Left lung (tissue), 10 donors: ENCODE data around the gene HECA. TPM values are rescaled to one million over a fixed set of nuclear protein-coding genes. Genes with fewer than 3 reads are reported as not detected.

ENCODE experiments used
- ATAC-seq: fragments of 200-7000 bp; cut with Tn5 transposase; one replicate; pipeline ENCODE4 v1.9.1; 2020; ENCODE audit warnings: moderate library complexity
- DNase-seq, 4 donors: peaks; one replicate each; pipeline ENCODE4 v3.0.0-alpha.2; 2013 to 2020
- H3K27ac ChIP-seq, 2 donors: fragments of 200-600 bp; sonication (generic) in 1 of 2; one replicate each; pipeline versions ENCODE4 v1.5.0 to v1.8.0; 2020 to 2021
- H3K27me3 ChIP-seq, 2 donors: fragments of 200-600 bp; sonication (generic) in 1 of 2; one replicate each; pipeline versions ENCODE4 v1.5.0 to v1.8.0; 2020 to 2021
- H3K36me3 ChIP-seq, 2 donors: fragments of 200-600 bp; sonication (generic) in 1 of 2; one replicate each; pipeline versions ENCODE4 v1.5.0 to v1.8.0; 2020 to 2021
- H3K4me1 ChIP-seq, 2 donors: fragments of 200-600 bp; one replicate each; pipeline ENCODE4 v1.8.0; 2021
- H3K4me3 ChIP-seq, 2 donors: fragments of 200-600 bp; sonication (generic) in 1 of 2; one replicate each; pipeline versions ENCODE4 v1.5.0 to v1.8.0; 2020 to 2021; ENCODE audit warnings: mild to moderate bottlenecking in 1 of 2
- H3K9me3 ChIP-seq, 2 donors: fragments of 200-600 bp; sonication (generic) in 1 of 2; one replicate each; pipeline versions ENCODE4 v1.5.0 to v1.8.0; 2020 to 2021
- intact Hi-C, 2 donors: fragments of 100-400 bp; cut with DNase I; formaldehyde crosslinking; loops; one replicate each; pipeline versions ENCODE4 v1.11.2 to v1.14.2; 2022
- polyA plus RNA-seq, 6 donors: library from polyadenylated mRNA; unstranded; fragments of 120-200 nt; gene quantifications; one replicate each; pipeline ENCODE4 v1.2.1, GENCODE V29; 2013; ENCODE audit not compliant: insufficient read length in 6 of 6
- total RNA-seq, 2 donors: library from RNA; stranded (reverse); fragmentation: NEBNext Ultra II Directional; extraction: Animal tissue kit (Norgen Biotek cat#: 25700); gene quantifications; one replicate each; pipeline ENCODE4 v1.2.1, GENCODE V29; 2021
- TF ChIP-seq, protein P1 (sequence below), 2 donors: fragments of 200-600 bp; sonication (generic) in 1 of 2; IDR thresholded peaks; one replicate each; pipeline versions ENCODE4 v1.5.0 to v1.8.0; 2021; ENCODE audit warnings: antibody characterized with exemption in 2 of 2
- donor health status: DM: no; HTN: yes; CAD: no.
- donor health status: DM: no; HTN: no; CAD: no.

Gene HECA
- total and polyA plus RNA-seq, 8 donors = 17.0 to 40.9 (median 19.0) TPM

GRCh38 chr6:139184459-139184858 lies 49.6 kb downstream of the HECA start:
- Histone ChIP-seq H3K9me3 (no peaks in the 10 kb centered on the region), H3K27ac (no peak overlapping the region), H3K27me3 (no peaks in the 10 kb centered on the region), H3K36me3 (peaks cover 0 to 21% of the 10 kb centered on the region in 2 donors), H3K4me1 (no peaks in the 10 kb centered on the region), H3K4me3 (no peak overlapping the region)
- DNase-seq (no peak), ATAC-seq (no peak)
- TF ChIP-seq, protein P1, sequence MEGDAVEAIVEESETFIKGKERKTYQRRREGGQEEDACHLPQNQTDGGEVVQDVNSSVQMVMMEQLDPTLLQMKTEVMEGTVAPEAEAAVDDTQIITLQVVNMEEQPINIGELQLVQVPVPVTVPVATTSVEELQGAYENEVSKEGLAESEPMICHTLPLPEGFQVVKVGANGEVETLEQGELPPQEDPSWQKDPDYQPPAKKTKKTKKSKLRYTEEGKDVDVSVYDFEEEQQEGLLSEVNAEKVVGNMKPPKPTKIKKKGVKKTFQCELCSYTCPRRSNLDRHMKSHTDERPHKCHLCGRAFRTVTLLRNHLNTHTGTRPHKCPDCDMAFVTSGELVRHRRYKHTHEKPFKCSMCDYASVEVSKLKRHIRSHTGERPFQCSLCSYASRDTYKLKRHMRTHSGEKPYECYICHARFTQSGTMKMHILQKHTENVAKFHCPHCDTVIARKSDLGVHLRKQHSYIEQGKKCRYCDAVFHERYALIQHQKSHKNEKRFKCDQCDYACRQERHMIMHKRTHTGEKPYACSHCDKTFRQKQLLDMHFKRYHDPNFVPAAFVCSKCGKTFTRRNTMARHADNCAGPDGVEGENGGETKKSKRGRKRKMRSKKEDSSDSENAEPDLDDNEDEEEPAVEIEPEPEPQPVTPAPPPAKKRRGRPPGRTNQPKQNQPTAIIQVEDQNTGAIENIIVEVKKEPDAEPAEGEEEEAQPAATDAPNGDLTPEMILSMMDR (IDR thresholded peaks at IDR 0.05) = no peak
- intact Hi-C loops = no loop called here

DNA sequence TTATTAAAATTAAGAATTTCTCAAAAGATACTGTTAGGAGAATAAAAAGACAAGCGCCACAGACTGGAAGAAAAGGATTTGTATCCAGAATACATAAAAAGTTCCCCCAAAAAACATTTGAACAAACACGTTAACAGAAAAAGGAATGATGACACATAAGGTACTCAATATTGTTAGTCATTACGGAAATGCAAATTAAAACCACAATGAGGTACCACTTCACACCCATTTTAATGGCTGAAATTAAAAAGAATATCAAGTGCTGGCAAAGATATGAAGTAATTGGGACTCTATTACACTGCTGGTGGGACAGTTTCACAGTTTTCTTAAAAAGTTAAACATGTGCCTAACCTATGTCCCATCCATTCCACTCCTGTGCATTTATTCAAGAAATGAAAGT lies 51.4 kb downstream of the HECA start:
- Histone ChIP-seq H3K9me3 (no peaks in the 10 kb centered on the region), H3K27ac (no peak overlapping the region), H3K4me3 (no peak overlapping the region), H3K36me3 (peaks cover 0 to 9% of the 10 kb centered on the region in 2 donors), H3K27me3 (no peaks in the 10 kb centered on the region), H3K4me1 (no peaks in the 10 kb centered on the region)
- no peak for ATAC-seq
- intact Hi-C loops = no loop called here
- TF ChIP-seq, protein P1 (IDR thresholded peaks at IDR 0.05) = no peak
- DNase-seq = no peak

DNA sequence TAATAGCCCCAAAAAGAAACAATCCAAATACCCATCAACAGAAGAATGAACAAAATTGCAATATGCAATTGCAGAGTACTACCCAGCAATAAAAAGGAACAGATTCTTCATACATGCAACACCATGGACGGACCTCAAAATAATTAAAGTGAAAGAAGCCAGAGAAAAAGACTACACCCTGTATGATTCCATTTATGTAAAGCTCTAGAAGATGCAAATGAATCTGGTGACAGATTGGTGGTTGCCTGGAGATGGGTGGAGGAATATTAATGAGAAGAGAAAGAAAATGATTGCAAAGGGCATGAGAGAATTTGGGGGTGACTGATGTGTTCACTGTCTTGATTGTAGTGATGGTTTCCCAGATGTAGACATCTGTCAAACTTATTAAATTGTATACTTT lies 51.8 kb downstream of the HECA start:
- Histone ChIP-seq H3K27me3 (no peaks in the 10 kb centered on the region), H3K36me3 (peaks cover 0 to 4% of the 10 kb centered on the region in 2 donors), H3K4me3 (no peak overlapping the region), H3K9me3 (no peaks in the 10 kb centered on the region), H3K4me1 (no peaks in the 10 kb centered on the region), H3K27ac (no peak overlapping the region)
- ATAC-seq (no peak), DNase-seq (no peak)
- intact Hi-C loops = no loop called here
- TF ChIP-seq, protein P1 (IDR thresholded peaks at IDR 0.05) = no peak

GRCh38 chr6:139187489-139187888 lies 52.6 kb downstream of the HECA start:
- TF ChIP-seq, protein P1 (IDR thresholded peaks at IDR 0.05) = no peak
- DNase-seq (no peak), ATAC-seq (no peak)
- Histone ChIP-seq H3K4me3 (no peak overlapping the region), H3K27ac (no peak overlapping the region), H3K36me3 (no peaks in the 10 kb centered on the region), H3K4me1 (no peaks in the 10 kb centered on the region), H3K9me3 (no peaks in the 10 kb centered on the region), H3K27me3 (no peaks in the 10 kb centered on the region)
- intact Hi-C loops = no loop called here

DNA sequence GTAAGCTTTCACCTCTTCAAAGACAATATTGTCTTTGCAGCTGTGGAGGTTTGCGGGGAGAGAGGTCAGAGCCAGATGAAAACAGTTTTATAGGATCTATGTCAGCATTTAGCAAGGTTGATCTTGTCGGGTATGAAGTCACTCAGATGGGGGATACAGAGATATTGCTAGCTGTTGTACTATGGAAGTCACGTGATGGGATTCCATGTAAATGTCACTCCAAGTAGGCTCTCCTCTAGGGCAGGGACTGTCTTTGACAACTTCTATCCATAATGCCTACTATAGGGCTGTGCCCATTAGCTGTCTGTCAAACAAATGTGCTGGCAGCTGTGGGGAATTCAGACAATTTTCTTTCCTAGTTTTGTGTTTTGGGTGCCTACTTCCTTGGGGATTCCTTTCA lies 54.8 kb downstream of the HECA start:
- intact Hi-C loops = no loop called here
- H3K4me3 ChIP-seq = no peak overlapping the region
- H3K27ac ChIP-seq = no peak overlapping the region
- H3K9me3 ChIP-seq = no peaks in the 10 kb centered on the region
- no peak for DNase-seq
- H3K36me3 ChIP-seq = no peaks in the 10 kb centered on the region
- TF ChIP-seq, protein P1 (IDR thresholded peaks at IDR 0.05) = no peak
- H3K27me3 ChIP-seq = no peaks in the 10 kb centered on the region
- H3K4me1 ChIP-seq = no peaks in the 10 kb centered on the region
- no peak for ATAC-seq
